OCI-LY7 (cell line): ENCODE results near the gene MS4A8. TPM values are rescaled to one million over a fixed set of nuclear protein-coding genes. Genes with fewer than 3 reads are reported as not detected.

Experiments used
- BruUV-seq: library from RNA; stranded (reverse); fragments of 400-500 nt; replicated peaks from 2 replicates; lab custom pipeline; 2021; lab: Mats Ljungman, UMichigan
- CTCF ChIA-PET: fragments of 300-600 bp; sonication (Branson Sonifier 250); formaldehyde crosslinking; loops from one replicate; lab custom pipeline; 2022; ENCODE audit warnings: antibody characterized with exemption; ENCODE audit not compliant: unreplicated experiment; lab: Charles Lee
- POLR2A ChIA-PET: fragments of 300-600 bp; sonication (Branson Sonifier 250); formaldehyde crosslinking; loops from one replicate; lab custom pipeline; 2022; ENCODE audit warnings: antibody characterized with exemption; lab: Charles Lee
- DNase-seq: peaks from one replicate; pipeline ENCODE4 v3.0.0-alpha.2; 2015; ENCODE audit warnings: low spot score
- H2AFZ ChIP-seq: fragments of 200-600 bp; sonication (generic), shearing (Covaris generic); 2 replicates; pipeline ENCODE4 v1.6.1; 2014; ENCODE audit warnings: mild to moderate bottlenecking, antibody characterized with exemption, low read length, moderate library complexity
- H3K27ac ChIP-seq: fragments of 200-600 bp; sonication (generic); 2 replicates; pipeline ENCODE4 v1.5.1; 2014; ENCODE audit warnings: mixed run types, low read depth, mild to moderate bottlenecking, moderate library complexity, low read length, inconsistent platforms; ENCODE audit not compliant: poor library complexity, severe bottlenecking
- H3K36me3 ChIP-seq: fragments of 200-600 bp; sonication (generic); 2 replicates; pipeline ENCODE4 v1.6.1; 2014; ENCODE audit warnings: mild to moderate bottlenecking, antibody characterized with exemption, low read length, moderate library complexity, mixed read lengths; ENCODE audit not compliant: insufficient read depth
- H3K4me1 ChIP-seq: fragments of 200-600 bp; sonication (generic); 2 replicates; pipeline ENCODE4 v1.5.1; 2014; ENCODE audit warnings: mild to moderate bottlenecking, low read length; ENCODE audit not compliant: insufficient read depth, poor library complexity, severe bottlenecking
- H3K4me2 ChIP-seq: fragments of 200-600 bp; sonication (generic); 2 replicates; pipeline ENCODE4 v1.6.1; 2014; ENCODE audit warnings: mild to moderate bottlenecking, low read length
- H3K4me3 ChIP-seq: fragments of 200-600 bp; sonication (generic); 2 replicates; pipeline ENCODE4 v1.5.1; 2014; ENCODE audit warnings: mild to moderate bottlenecking, low read depth, low read length; ENCODE audit not compliant: poor library complexity, severe bottlenecking
- H3K79me2 ChIP-seq: fragments of 200-600 bp; sonication (generic); 2 replicates; pipeline ENCODE4 v1.6.1; 2016; ENCODE audit warnings: low read depth, mild to moderate bottlenecking, low read length, moderate library complexity, mixed read lengths; ENCODE audit not compliant: insufficient read depth
- H3K9me2 ChIP-seq: fragments of 200-600 bp; sonication (generic); 2 replicates; pipeline ENCODE4 v1.6.1; 2016; ENCODE audit warnings: mild to moderate bottlenecking, low read length, mixed read lengths; ENCODE audit not compliant: insufficient read depth
- H3K9me3 ChIP-seq: fragments of 200-600 bp; sonication (generic); 2 replicates; pipeline ENCODE4 v1.6.1; 2014; ENCODE audit warnings: mild to moderate bottlenecking, mixed run types, low read length, mixed read lengths
- H4K20me1 ChIP-seq: fragments of 200-600 bp; sonication (generic); 2 replicates; pipeline ENCODE4 v1.6.1; 2014; ENCODE audit warnings: mild to moderate bottlenecking, antibody characterized with exemption, low read length, moderate library complexity, mixed read lengths; ENCODE audit not compliant: insufficient read depth
- CTCF ChIP-seq: fragments of 200-600 bp; sonication (generic); conservative IDR thresholded peaks from 2 replicates; pipeline ENCODE4 v1.5.1; 2014; ENCODE audit warnings: mild to moderate bottlenecking, antibody characterized with exemption, low read length, moderate library complexity, mixed read lengths
- EZH2phosphoT487 ChIP-seq: fragments of 200-600 bp; sonication (generic); IDR thresholded peaks from 2 replicates; pipeline ENCODE4 v1.6.1; 2018; ENCODE audit warnings: low read depth, borderline replicate concordance, mild to moderate bottlenecking, mixed run types, antibody characterized with exemption, low read length, moderate library complexity, mixed read lengths
- intact Hi-C: fragments of 100-400 bp; cut with micrococcal nuclease; formaldehyde crosslinking; loops from one replicate; pipeline ENCODE4 v1.10.0; 2022; ENCODE audit not compliant: unreplicated experiment
- total RNA-seq, 2 experiments: library from RNA; depleted of rRNA in 1 of 2; stranded (reverse); fragments of >200 nt in 1 of 2; shearing (Covaris generic) in 1 of 2; gene quantifications; 2 replicates each; pipeline ENCODE4 v1.2.3, GENCODE V29; 2014 to 2022

Gene MS4A8
- total RNA-seq, 2 experiments from 2014 or later: not detected

- no peak for DNase-seq
- Histone ChIP-seq H3K79me2 (no peaks in the 10 kb centered on the region), H3K4me1 (no peaks in the 10 kb centered on the region), H3K4me2 (no peak overlapping the region), H3K9me3 (no peaks in the 10 kb centered on the region), H3K9me2 (no peaks in the 10 kb centered on the region), H3K36me3 (no peaks in the 10 kb centered on the region), H3K4me3 (no peak overlapping the region), H4K20me1 (no peaks in the 10 kb centered on the region), H3K27ac (no peak overlapping the region), H2AFZ (no peak overlapping the region)
- CTCF ChIA-PET: no interaction called here
- TF ChIP-seq CTCF (no peak), EZH2phosphoT487 (no peak)
- intact Hi-C loops: loop anchor here (10.0 kb wide), 1 partner anchor 411 kb away; no protein-coding TSS in a partner anchor
- BruUV-seq: no TSS peak
- POLR2A ChIA-PET: interaction anchor here (0.6 kb wide), 1 partner anchor 129 kb away, joined by 6 read pairs; no protein-coding TSS in a partner anchor
Measured at GRCh38 chr11:60725592-60725991, 26.2 kb downstream of the MS4A8 start.

- no peak overlapping the region for H2AFZ ChIP-seq
- no peaks in the 10 kb centered on the region for H3K9me2 ChIP-seq
- no peak overlapping the region for H3K27ac ChIP-seq
- H3K9me3 ChIP-seq: no peaks in the 10 kb centered on the region
- H3K36me3 ChIP-seq: no peaks in the 10 kb centered on the region
- TF ChIP-seq CTCF (no peak), EZH2phosphoT487 (no peak)
- no TSS peak for BruUV-seq
- POLR2A ChIA-PET: no interaction called here
- H4K20me1 ChIP-seq: no peaks in the 10 kb centered on the region
- no peaks in the 10 kb centered on the region for H3K79me2 ChIP-seq
- intact Hi-C loops: no loop called here
- no peak for DNase-seq
- no peaks in the 10 kb centered on the region for H3K4me1 ChIP-seq
- H3K4me2 ChIP-seq: no peak overlapping the region
- no peak overlapping the region for H3K4me3 ChIP-seq
- CTCF ChIA-PET: no interaction called here
Measured at GRCh38 chr11:60731586-60731985, 32.2 kb downstream of the MS4A8 start.

GRCh38 chr11:60734279-60734678, 34.9 kb downstream of the MS4A8 start:
- DNase-seq: no peak
- Histone ChIP-seq H3K27ac (no peak overlapping the region), H4K20me1 (no peaks in the 10 kb centered on the region), H3K36me3 (no peaks in the 10 kb centered on the region), H3K4me2 (no peak overlapping the region), H3K4me1 (no peaks in the 10 kb centered on the region), H3K79me2 (no peaks in the 10 kb centered on the region), H3K9me3 (no peaks in the 10 kb centered on the region), H3K9me2 (no peaks in the 10 kb centered on the region), H2AFZ (no peak overlapping the region), H3K4me3 (no peak overlapping the region)
- intact Hi-C loops: no loop called here
- TF ChIP-seq CTCF: no peak
- no peak for TF ChIP-seq EZH2phosphoT487
- ChIA-PET CTCF (no interaction called here), POLR2A (interaction anchor here (0.6 kb wide), 1 partner anchor 404 kb away, joined by 3 read pairs; no protein-coding TSS in a partner anchor)
- no TSS peak for BruUV-seq
